Activated CD4-positive, CD25-positive, alpha-beta regulatory T cell treated with anti-CD3 and anti-CD28 coated beads, Interleukin-2, amount 50 U/mL, for 24 hours (primary cell): ENCODE measurements around the gene NR3C1.

Experiments
- ATAC-seq, 2 donors: fragments of 150-1000 bp; cut with Tn5 transposase; one replicate each; pipeline ENCODE4 v1.10.0; 2021; ENCODE audit warnings: mild to moderate bottlenecking in 1 of 2, moderate library complexity in 1 of 2

Gene NR3C1

DNA sequence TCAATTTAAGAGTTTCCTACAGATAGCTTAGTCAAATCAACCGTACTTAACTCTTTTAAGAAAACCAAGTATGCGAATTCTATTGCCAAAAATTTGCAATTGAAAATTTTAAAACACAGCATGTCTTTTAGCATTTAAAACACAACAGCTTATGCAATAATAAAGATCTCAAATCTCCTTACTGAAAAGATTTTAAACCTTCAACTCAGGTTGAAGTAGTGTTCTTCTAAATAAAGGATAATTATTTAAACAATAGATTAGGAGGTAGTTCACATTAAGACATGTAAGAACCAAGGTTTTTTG, 5.5 kb downstream of the NR3C1 start:
- no peak for ATAC-seq

DNA sequence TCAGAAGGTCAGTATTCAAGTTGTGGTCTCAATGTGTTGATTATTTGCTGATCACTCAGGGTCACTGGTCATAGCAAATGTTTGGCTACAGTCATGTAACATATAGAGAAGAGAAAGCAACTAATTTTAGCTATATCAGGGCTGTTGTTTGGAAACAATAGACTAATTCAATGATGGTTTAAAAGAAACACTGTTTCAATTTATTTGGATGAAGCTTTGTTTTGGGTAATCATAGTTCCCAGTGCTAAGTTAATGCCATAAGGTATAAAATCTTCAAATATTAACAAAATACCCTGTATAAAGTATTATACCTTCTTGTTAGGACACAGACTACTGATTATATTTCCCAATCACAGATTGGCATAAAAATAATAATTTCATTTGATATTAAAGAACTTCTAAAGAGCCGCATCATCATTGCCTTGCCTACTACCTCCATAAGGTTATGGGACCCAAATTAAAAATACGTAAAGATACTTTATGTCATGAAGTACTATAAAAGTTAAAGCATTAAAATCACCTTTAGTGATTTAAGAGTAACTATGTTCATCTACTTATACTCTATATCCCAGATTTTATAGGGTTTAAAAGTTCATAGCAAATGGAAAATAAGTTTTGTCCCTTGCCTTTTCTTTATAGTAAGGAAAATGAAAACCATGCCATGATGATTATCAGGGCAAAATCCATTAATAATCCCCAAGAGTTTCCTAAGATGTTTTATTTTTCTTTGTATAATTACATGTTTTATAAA, 6.0 kb downstream of the NR3C1 start:
- ATAC-seq: no peak

DNA sequence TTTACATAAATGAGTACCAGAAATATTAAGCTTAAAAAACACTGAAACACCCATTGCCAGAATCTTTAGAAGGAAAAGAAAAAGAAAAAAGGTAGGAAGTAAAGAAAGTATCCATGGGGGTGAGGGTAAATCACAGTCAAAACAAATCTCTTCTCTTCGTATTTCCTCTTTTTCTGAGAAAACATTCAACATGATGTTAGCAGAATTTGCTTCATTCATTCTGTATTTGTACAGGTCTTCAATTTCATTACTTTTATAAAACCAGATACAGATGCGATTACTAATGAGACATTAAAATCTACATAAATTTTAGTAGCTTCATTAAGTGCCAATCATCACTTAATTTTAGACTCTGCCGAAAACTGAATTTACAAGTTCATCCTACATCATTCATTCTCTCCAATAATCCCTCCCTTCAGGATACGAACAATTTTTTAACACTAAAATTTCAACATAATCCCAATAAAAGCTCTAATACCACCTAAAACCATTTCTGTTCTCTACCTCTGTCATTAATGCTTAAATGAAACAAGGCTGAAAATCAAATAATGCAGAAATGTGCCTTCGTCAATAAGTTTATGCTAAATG, 7.0 kb downstream of the NR3C1 start:
- ATAC-seq: peak in 1 of 2 donors; percentile 21

DNA sequence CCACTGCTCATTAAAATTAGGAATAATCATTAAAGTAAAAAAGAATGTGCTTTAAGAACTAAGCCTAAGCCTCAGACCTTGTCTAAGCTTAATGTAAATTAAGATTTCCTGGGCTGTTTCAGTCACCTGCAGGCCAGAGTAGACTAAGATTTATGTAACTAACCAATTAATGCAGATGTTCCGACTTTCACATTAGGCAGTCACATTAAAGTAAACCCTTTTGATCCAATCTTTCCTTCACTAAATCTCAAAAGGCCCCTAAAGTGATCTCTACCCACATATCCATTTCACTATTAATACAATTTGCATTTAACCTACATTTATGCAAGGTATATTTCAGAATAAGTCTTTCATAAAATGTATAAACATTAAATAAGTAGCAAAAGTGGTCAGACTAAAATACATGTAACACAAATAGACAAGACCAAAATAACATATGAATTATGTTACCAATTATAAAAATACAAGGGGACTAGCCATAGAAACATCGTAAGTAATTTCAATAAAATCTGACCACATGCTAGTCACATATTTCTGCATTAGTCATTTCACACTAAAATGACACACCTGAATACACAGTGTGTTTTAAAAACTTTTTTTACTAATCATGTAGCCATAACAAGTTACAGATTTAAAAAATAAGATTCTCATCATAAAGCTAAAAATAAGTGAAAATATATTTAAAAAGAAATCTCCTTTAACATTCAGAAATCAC, 7.7 kb downstream of the NR3C1 start:
- peak; percentile 81 to 88 for ATAC-seq

DNA sequence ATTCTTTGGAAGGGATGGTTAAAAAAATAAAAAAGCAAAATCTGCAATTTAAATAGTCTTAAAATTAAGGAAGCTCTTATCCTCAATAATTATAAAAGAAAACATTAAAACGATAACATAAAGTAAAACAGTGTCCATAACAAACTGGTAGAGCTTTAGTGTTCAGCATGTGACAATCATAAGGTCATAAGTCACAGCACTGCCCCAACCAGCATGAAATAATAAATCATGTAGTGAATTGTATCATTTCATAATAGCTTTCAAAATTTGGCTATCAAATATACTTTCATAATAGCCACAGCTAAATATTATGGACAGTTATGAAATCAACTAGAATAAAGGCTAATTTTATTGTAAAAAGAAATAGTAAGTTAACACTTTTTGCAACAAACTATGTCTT, 10.0 kb downstream of the NR3C1 start:
- no peak for ATAC-seq

DNA sequence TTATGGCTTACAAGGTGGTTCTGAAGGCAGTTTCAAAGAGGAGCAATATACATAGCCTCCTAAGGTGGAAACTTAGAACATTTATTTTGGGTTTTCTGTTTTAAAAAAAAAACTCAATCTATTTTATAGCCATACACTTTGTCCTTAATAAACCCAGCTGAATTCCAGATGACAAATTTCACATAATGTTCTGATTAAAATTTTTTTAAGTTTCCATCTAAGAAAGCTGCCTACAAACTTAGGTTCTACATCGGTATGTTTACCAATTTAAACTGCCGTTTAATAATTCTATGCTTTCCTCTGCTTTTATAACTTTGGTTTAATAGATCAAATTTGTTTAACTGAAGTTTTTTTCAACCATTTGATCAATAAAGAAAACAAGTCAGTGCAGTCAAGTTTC, 12.5 kb downstream of the NR3C1 start:
- no peak for ATAC-seq

DNA sequence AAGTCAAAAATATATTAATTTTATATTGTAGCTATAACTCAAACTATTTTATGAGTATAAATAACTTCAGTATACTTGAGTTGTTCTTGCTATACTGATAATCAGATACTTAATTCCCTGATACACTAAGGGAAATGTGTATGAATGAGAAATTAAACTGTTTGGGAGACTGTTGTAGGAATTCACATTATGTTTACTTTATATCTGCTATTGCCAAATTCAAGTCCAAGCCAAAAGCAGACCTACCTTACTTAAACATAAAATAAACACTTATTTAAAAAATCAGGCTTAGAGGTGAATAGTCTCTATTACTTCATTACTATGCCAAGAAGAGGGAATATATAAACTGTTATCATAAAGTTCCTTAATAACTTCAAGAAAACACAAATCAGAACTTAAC, 13.2 kb downstream of the NR3C1 start:
- ATAC-seq: no peak

DNA sequence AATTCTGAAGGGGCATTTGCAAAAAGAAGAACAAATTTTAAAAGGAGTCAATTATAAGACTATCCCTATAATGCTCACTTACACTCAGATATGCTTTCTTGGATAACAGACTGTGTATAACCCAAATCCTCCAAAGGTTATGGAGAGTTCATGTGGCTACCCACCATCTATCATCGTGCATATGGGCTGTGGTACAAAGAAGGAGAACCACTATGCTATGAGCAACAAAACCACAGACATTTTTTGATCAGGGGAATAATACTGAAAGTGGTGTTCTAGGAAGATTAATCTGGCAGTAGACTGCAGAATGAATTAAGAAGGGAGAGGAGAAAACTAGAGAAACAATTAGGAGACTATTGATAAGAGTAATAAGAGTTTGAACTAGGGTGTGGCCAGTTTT, 16.8 kb downstream of the NR3C1 start:
- ATAC-seq: peak; percentile 97 to 98

DNA sequence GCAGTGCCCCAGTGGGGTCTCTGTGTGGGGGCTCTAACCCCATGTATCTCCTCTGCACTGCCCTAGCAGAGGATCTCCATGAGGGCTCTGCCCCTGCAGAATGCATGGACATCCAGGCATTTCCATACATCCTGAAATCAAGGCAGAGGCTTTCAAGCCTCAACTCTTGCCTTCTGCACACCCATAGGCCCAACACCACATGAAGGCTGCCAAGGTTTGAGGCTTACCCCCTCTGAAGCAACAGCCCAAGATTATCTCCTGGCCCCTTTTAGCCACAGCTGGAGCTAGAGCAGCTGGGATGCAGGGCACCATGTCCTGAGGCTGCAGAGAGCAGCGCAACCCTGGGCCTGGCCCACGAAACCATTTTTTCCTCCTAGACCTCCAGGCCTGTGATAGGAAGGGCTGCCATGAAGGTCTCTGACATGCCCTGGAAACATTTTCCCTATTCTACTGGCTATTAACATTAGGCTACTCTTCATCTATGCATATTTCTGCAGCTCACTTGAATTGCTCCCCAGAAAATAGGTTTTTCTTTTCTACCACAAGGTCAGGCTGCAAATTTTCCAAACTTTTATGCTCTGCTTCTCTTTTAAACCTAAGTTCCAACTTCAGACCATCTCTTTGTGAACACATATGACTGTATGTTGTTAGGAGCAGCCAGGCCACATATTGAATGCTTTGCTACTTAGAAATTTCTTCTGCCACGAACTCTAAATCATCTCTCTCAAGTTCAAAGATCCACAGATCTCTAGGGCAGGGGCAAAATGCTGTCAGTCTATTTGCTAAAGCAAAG, 18.4 kb downstream of the NR3C1 start:
- no peak for ATAC-seq

DNA sequence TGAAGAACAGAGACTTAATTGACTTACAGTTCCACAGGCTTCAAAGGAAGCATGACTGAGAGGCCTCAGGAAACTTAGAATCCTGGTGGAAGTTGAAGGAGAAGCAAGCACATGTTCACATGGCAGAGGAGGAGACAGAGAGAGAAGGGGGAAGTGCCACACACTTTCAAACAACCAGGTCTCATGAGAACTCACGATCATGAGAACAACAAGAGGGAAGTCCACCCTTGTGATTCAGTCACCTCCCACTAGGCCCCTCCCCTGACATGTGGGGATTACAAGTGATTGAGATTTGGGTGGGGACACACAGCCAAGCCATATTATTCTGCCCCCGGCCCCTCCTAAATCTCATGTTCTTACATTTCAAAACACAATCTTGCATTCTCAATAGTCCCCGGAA, 19.5 kb downstream of the NR3C1 start:
- ATAC-seq: no peak

DNA sequence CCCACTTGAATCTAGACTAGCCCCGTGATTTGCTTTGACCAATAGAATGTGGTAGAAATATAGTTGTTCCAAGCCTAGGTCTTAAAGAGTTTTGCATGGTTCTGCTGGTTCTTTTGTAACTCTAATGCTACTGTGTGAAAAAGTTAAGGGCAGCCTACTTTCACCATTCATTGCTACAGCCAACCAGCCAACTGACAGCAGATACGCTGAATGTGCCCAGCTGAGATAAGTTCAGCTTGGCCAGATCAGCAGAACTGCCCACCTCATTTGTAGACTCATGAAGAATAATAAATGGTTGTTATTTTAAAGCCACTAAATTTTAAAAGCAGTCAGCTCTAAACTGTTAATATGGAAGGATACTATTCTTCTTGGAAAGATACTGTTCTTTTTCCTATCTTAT, 23.9 kb downstream of the NR3C1 start:
- no peak for ATAC-seq

DNA sequence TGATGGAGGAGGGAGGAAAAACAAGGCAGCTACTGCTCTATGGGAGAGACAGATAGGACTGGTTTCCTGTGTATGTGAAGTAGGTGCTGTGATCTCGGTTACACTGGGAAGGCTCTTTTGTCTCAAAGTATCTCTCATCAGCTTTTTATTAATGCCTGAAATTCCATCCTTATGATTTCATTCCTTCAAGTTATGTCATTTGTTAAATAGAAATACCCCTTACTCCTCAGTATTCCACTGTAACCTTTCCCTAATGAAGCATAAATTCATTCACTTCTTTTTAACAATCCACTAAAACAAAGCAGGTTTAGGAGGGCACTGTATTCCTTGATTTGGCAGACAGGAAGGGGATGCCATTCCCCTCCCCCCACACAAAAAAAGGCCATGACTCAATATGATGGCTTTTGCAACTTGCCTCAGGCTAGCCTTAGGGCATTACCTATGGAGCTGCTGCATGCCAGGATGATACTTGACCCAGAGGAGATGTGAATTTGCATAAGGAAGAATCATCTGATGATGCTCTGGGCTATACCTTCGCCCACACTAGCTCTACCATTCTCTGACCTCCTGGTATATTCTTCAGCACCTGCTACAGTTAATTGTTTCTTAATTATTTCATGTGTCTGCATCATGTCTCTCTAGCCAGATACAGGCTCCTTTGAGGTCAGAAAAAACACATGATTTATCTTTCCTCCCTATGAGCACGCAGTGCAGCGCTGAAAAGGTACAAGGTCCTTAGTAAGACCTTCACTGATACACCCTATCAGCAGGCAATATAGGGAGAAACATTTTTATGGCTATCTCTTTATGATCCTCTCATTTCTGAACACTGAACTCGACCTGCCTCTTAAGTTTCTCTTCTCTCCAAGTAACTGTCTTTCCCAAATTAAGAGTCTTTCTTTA, 26.3 kb downstream of the NR3C1 start:
- no peak for ATAC-seq

DNA sequence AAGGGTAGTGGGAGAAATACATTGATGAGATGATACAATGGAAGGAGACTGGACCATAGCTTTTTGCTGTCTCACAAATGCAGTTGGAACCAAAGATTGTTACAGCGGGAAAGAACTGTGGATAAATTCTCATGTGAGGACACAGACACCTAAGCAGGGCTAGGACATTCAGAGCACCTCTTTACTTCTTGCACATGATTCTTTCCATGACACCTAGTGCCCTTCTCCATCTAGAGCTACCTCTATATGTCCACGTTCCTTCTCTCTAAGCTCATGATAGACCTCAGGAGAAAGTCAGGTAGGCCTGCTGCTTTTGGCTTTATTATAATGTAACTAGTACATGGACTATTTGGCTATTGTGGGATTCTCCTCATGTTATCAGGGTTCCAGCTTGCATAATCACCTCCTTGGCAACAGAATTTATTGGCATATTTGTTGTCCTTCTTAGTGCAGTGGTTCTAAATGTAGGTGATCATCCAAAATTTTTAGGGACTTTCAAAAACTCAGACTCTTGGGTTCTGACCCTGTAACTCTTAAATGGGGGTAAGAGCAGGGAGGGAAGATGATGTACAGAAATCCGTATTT, 27.2 kb downstream of the NR3C1 start:
- ATAC-seq: no peak

DNA sequence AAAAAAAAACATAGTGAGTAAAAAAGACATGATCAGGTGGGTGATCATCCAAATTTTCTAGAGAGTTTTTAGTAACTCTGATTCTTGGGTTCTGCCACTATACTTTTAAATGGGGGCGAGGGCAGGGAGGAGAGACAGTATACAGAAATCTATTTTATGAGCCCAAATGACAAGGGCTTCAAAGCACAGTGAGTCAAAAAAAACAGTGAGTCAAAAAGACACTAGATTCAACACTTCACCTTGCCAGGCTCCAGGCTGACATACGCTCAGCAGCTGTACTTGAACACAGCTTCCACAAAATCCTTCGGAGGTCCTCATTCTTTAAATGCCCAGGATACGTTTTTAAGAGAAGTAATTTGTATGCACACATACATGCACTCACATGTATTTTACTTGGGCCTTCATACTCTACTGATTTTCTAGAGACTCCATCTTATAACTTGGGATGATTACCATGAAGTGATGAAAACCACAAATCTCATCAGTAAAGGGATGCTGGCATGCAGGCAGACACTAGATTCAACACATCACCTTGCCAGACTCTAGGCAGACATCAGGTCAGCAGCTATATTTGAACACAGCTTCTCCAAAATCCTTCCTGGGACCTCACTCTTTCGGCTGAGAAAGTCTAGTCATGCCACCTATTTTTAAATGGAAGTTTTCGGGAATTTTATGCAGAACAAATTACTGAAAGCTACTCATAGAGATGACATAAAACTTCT, 28.8 kb downstream of the NR3C1 start:
- peak in 1 of 2 donors; percentile 51 for ATAC-seq

DNA sequence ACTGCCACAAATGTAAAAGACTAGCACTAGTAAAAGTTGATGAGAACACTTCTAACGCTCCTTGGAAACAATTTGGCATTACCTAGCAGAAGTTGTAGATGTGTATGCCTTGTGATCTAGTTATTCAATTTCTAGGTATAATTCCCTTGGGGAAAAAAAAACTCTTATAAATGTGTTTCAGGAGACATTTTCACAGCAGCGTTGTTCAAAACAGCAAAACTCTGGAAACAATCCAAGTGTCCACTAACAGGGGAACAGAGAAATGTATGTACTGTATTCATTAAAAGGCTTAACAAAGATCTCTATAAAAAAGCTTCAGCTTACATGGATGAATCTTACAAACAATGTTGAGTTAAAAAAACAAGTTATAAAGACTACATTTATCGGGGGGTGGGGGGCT, 30.4 kb downstream of the NR3C1 start:
- ATAC-seq: no peak

DNA sequence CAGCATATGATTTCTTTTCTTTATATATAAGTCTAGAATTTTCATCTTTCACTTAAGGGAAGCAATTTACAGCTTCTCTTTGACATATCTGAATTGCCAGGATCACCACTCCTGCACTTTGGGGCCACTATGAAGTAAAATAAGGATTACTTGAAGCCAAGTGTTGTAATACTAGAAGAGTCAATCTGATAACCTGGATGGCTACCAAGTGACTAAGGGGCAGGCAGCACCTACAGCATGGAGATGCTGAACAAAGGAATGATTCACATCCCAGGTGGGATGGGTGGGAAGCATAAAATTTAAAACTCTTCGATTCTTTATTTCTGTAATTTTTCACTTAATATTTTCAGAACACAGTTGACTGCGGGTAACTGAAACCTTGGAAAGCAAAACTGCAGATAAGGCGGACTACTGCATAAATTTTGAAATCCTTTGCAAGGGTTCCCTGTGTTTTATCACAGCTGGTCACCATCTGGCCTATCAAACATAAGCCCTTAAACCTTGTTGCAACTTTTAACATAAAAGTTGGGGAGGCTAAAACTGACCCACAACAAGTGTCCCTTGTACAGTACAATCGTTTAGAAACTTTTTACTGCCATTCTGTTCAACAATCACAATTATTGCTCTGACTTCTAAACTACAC, 31.2 kb downstream of the NR3C1 start:
- ATAC-seq: no peak

DNA sequence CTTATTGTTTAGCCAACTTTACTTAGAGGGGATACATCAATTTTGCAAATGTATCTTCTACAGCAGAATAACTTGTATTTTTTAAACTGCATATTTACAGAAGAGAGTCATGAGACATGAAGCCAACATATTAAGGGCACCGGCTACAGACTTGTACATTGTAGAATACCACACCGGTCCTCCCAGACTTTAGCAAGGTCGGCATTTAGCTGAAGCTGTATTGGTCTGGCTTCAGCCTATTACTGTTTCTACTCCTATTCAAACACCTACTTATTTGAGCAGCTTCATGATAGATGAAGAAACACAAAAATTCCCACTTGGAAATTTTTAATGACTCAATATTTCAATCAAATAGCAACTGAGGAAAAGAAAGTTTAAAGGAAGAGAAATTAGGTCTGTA, 33.0 kb downstream of the NR3C1 start:
- no peak for ATAC-seq

DNA sequence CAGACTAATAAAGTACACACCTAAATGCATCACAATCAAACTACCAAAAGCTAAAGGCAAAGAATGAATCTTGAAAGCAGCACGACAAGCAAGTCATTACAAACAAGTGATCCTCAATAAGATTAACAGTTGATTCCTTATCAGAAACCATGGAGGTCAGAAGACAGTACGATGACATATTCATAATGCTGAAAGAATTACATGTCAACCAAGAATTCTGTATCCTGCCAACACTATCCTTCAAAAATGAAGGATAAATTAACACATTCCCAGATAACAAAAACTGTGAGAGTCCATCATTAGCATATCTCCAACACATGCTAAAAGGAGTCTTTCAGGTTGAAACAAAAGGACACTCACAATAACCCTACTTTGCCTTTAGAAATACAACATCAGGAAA, 39.4 kb downstream of the NR3C1 start:
- no peak for ATAC-seq

DNA sequence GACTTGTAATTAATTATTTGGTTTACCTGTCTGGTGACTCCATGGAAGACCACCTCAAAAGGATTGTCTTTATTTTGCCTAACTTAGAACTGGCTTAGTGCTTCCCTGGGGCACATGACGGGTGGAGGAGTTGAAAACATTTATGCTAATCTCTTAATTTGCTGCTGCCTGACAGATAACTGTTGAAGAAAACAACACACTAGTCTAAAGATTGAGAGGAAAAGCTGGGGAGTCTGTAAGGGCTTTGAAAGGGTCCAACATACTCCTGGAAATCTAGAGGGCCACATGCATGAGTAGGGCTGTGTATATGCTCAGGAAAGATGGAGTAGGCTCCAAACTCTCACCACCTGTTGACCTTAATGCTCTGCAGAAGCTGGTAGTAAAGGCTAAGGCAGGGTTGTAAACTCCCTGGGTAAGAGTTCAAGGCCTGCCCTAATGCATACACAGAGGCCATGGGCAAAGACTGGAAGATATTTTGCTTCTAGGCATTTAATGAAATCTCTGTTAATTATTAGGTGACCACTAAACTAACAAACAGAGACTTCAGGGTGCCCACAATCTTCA, 40.7 kb downstream of the NR3C1 start:
- no peak for ATAC-seq

DNA sequence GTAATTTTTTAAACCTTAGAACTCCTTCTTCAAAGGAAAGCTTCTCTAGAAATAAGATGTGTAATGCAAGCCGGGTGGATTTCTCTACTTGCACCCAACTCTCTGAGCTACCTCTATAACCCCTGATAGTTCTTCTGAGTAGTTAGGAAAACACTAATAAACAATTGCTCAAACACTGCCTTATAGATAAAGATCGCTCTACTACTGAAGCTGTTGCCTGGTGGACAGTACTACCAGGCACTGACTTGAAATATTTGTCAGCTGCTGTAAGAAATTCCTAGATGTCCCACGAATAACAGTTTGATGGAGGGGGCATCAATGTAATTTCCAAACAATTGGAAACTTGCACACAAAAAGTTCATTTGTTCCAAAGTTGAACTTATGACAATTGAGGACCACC, 42.0 kb downstream of the NR3C1 start:
- ATAC-seq: no peak

DNA sequence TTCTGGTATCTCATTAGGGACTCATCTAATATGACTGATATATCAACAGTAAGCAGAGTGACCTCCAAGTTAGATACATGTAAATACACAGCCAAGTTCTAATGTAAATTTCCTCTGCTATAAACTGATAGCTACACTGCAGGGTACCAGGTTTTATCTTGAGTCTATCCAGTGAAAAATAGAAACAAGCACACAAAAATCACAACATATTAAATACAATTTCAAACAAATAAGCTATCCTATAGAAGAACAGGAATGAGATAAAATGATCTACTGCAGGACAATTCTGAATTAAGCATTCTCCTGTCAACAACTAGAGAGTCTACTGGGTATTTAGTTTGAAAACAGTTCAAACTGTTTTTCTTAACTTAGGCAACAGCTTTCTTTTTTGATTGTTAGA, 42.7 kb downstream of the NR3C1 start:
- ATAC-seq: no peak
